ENCODE measurements around the gene PLIN5.

The PLIN5 gene

DNA sequence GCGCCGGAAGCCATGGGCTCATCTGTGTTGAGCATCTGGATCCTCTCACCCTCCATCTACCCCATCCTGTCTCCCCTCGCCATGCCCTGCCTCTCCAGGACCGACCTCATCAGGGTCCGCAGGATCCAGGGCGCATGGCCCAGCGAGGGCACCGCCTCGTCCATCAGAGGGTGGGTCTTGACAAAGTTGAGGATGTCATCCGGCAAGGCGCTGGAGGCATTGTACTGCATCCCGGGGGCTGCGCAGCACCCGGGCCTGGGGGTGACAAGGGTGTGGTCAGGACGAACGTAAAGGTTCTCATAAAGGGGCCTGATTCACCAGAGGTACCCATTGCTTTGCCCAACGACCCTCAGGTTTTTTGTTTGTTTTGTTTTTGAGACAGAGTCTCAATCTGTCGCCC, 15.0 kb upstream of the PLIN5 start:
- Histone ChIP-seq H3K4ac (ENCODE audit: low read depth, low read length) (no peak overlapping the region), H3K36me3 (ENCODE audit: control insufficient read depth in 1 of 2, insufficient read depth in 2 of 2, low read length in 2 of 2) (no peaks in the 10 kb centered on the region), H3K4me1 (ENCODE audit: control insufficient read depth in 1 of 2, insufficient read depth in 2 of 2, low read length in 2 of 2) (no peaks in the 10 kb centered on the region), H3K4me2 (ENCODE audit: low read length) (no peak overlapping the region), H2BK12ac (ENCODE audit: low read length) (no peak overlapping the region), H3K14ac (ENCODE audit: low read length) (no peak overlapping the region), H3K9ac (ENCODE audit: low read length) (peak overlapping the region; percentile 43), H3K27me3 (ENCODE audit: insufficient read depth, low read length) (no peaks in the 10 kb centered on the region), H2BK5ac (ENCODE audit: low read depth, low read length, poor library complexity) (no peak overlapping the region), H4K12ac (ENCODE audit: low read depth, low read length) (no peak overlapping the region), H4K8ac (ENCODE audit: low read depth, low read length) (no peak overlapping the region), H3K23ac (ENCODE audit: low read length) (no peak overlapping the region), H3K79me1 (ENCODE audit: low read length) (no peaks in the 10 kb centered on the region), H3K4me3 (ENCODE audit: low read depth, low read length) (no peak overlapping the region), H3K79me2 (ENCODE audit: control insufficient read depth, insufficient read depth, low read length, poor library complexity) (no peaks in the 10 kb centered on the region), H3K18ac (ENCODE audit: low read length) (no peak overlapping the region), H2AFZ (ENCODE audit: insufficient read depth, low read length, poor library complexity) (no peak overlapping the region), H2BK120ac (ENCODE audit: insufficient read depth, low read length, poor library complexity) (no peak overlapping the region), H2AK5ac (ENCODE audit: low read length) (no peak overlapping the region), H3K27ac (ENCODE audit: low read depth, low read length) (no peak overlapping the region), H3K9me3 (ENCODE audit: insufficient read depth, low read depth, low read length) (peaks cover 3% of the 10 kb centered on the region), H4K91ac (ENCODE audit: low read depth, low read length) (no peak overlapping the region)
- no peak for DNase-seq
- no CpG with 5 or more reads among the region's 18 CpGs for WGBS (ENCODE audit: extremely low coverage, insufficient coverage, insufficient read length)

DNA sequence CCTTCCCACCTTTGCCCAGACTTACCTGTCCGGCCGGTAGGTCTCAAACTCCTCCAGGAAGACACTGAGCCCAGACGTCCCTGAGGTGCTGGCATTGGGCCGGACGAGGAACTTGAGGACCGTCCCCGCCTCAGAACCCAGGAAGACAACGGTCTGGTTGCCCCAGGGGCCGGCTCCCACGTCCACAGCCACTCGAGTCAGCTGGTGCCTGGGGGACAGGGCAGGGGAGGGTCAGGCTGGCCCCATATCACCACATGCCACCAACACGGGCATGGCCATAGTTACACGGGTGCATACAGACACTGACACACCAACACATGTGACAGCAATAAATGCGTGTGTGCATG, 13.2 kb upstream of the PLIN5 start:
- Histone ChIP-seq H2BK12ac (ENCODE audit: low read length) (no peak overlapping the region), H3K27ac (ENCODE audit: low read depth, low read length) (no peak overlapping the region), H3K4me2 (ENCODE audit: low read length) (no peak overlapping the region), H3K36me3 (ENCODE audit: control insufficient read depth in 1 of 2, insufficient read depth in 2 of 2, low read length in 2 of 2) (no peaks in the 10 kb centered on the region), H3K4me3 (ENCODE audit: low read depth, low read length) (no peak overlapping the region), H3K79me1 (ENCODE audit: low read length) (no peaks in the 10 kb centered on the region), H3K27me3 (ENCODE audit: insufficient read depth, low read length) (no peaks in the 10 kb centered on the region), H2BK5ac (ENCODE audit: low read depth, low read length, poor library complexity) (no peak overlapping the region), H2AK5ac (ENCODE audit: low read length) (no peak overlapping the region), H3K4ac (ENCODE audit: low read depth, low read length) (no peak overlapping the region), H4K91ac (ENCODE audit: low read depth, low read length) (no peak overlapping the region), H3K9ac (ENCODE audit: low read length) (no peak overlapping the region), H2BK120ac (ENCODE audit: insufficient read depth, low read length, poor library complexity) (no peak overlapping the region), H3K23ac (ENCODE audit: low read length) (no peak overlapping the region), H3K14ac (ENCODE audit: low read length) (no peak overlapping the region), H4K8ac (ENCODE audit: low read depth, low read length) (no peak overlapping the region), H3K79me2 (ENCODE audit: control insufficient read depth, insufficient read depth, low read length, poor library complexity) (no peaks in the 10 kb centered on the region), H3K18ac (ENCODE audit: low read length) (no peak overlapping the region), H3K4me1 (ENCODE audit: control insufficient read depth in 1 of 2, insufficient read depth in 2 of 2, low read length in 2 of 2) (no peaks in the 10 kb centered on the region), H2AFZ (ENCODE audit: insufficient read depth, low read length, poor library complexity) (no peak overlapping the region), H3K9me3 (ENCODE audit: insufficient read depth, low read depth, low read length) (peaks cover 3% of the 10 kb centered on the region), H4K12ac (ENCODE audit: low read depth, low read length) (no peak overlapping the region)
- no CpG with 5 or more reads among the region's 14 CpGs for WGBS (ENCODE audit: extremely low coverage, insufficient coverage, insufficient read length)
- no peak for DNase-seq

DNA sequence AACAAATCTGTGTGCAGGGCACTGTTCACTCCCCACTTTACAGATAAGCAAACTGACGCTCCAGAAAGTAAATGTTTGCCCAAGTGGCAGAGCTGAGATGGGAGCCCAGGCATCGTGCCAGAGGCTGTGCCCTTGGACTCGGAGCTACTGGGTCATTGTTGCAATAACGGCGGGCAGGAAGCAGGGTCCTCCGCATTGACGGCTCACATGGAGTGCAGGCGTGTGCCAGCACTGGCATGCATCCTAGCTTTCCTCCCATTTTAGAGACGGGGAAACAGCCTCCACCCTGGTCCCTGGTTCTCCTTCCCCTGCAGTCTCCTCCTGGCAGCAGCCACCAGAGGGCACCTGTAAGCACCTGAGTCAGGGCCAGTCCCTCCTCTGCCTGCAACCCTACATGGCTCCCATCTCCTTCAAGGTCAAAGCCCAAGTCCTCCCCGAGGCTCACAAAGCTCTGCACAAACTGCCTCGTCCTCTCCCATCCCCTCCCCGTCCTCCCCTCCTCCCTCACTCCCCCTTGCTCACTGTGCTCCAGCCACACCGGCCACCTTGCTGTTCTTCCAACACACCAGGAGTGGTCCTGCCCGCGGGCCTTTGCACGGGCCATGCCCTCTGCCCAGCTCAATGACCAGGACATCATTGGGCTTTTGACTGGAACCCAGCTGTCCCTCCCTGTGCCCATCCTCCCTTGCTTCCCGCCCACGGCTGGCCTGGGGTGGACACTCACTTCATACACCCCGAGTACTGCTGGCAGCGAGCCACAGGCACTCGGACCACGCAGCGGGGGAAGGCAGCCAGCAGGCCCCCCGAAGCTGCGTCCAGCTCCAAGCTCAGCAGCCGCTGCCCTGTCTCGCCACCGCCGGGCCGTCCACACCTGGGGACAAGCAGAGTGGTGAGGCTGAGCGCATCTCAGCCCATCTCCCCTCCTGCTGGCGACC, 12.5 kb upstream of the PLIN5 start:
- Histone ChIP-seq H3K27me3 (ENCODE audit: insufficient read depth, low read length) (no peaks in the 10 kb centered on the region), H3K23ac (ENCODE audit: low read length) (no peak overlapping the region), H2BK120ac (ENCODE audit: insufficient read depth, low read length, poor library complexity) (no peak overlapping the region), H3K4me1 (ENCODE audit: control insufficient read depth in 1 of 2, insufficient read depth in 2 of 2, low read length in 2 of 2) (no peaks in the 10 kb centered on the region), H2AK5ac (ENCODE audit: low read length) (no peak overlapping the region), H2BK5ac (ENCODE audit: low read depth, low read length, poor library complexity) (no peak overlapping the region), H3K18ac (ENCODE audit: low read length) (no peak overlapping the region), H3K36me3 (ENCODE audit: control insufficient read depth in 1 of 2, insufficient read depth in 2 of 2, low read length in 2 of 2) (no peaks in the 10 kb centered on the region), H3K79me2 (ENCODE audit: control insufficient read depth, insufficient read depth, low read length, poor library complexity) (no peaks in the 10 kb centered on the region), H3K9me3 (ENCODE audit: insufficient read depth, low read depth, low read length) (peaks cover 3% of the 10 kb centered on the region), H3K4me2 (ENCODE audit: low read length) (no peak overlapping the region), H3K27ac (ENCODE audit: low read depth, low read length) (no peak overlapping the region), H3K4me3 (ENCODE audit: low read depth, low read length) (no peak overlapping the region), H3K14ac (ENCODE audit: low read length) (no peak overlapping the region), H4K12ac (ENCODE audit: low read depth, low read length) (no peak overlapping the region), H3K4ac (ENCODE audit: low read depth, low read length) (no peak overlapping the region), H2AFZ (ENCODE audit: insufficient read depth, low read length, poor library complexity) (no peak overlapping the region), H4K8ac (ENCODE audit: low read depth, low read length) (no peak overlapping the region), H2BK12ac (ENCODE audit: low read length) (no peak overlapping the region), H4K91ac (ENCODE audit: low read depth, low read length) (no peak overlapping the region), H3K9ac (ENCODE audit: low read length) (no peak overlapping the region), H3K79me1 (ENCODE audit: low read length) (no peaks in the 10 kb centered on the region)
- DNase-seq: peak in 1 of 2 donors; percentile 60
- WGBS (ENCODE audit: extremely low coverage, insufficient coverage, insufficient read length): no CpG with 5 or more reads among the region's 32 CpGs

DNA sequence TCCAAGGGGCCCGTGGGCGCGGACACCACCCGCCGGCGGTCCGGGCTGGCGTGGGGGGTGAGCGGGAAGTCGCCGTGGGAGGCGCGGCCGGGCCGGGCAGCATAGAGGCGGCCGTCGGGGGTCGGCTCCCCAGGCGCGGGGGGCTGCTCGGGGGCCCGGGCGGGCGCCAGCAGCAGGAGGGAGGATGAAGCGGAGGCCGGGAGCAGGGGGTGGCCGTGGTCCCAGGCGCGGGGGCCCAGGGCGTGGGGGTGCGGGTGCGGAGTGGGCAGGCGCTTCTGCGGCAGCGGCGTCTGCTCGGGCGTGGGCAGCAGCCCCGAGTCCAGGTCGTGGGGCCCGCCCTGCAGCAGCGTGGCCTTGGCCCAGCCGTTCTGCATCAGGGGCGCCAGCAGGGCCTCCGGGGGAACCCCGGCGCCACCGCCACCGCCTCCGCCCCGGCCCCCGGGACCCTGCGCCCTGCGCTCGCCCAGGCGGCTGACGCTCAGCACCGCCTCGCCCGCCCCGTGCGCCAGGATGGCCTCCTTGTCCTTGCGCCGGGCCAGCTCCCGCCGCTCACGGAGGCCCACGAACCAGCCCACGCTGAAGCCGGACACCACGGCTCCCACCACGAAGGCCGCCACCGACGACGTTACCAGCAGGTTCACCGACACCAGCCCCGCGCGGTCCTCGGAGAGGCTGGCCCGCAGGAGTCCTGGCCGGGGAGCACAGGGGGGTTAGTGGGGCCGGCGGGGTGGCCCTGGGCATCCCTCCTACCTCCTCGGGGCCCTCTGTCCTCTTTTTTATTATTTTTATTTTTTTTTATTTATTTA, 9.0 kb upstream of the PLIN5 start:
- H3K4me3 ChIP-seq (ENCODE audit: low read depth, low read length): no peak overlapping the region
- H2AFZ ChIP-seq (ENCODE audit: insufficient read depth, low read length, poor library complexity): no peak overlapping the region

More for the DNA sequence above, 9.0 kb upstream of the PLIN5 start:
- Histone ChIP-seq H3K27me3 (ENCODE audit: insufficient read depth, low read length) (no peaks in the 10 kb centered on the region), H4K91ac (ENCODE audit: low read depth, low read length) (no peak overlapping the region), H3K9me3 (ENCODE audit: insufficient read depth, low read depth, low read length) (no peaks in the 10 kb centered on the region), H3K36me3 (ENCODE audit: control insufficient read depth in 1 of 2, insufficient read depth in 2 of 2, low read length in 2 of 2) (no peaks in the 10 kb centered on the region), H4K12ac (ENCODE audit: low read depth, low read length) (no peak overlapping the region), H2AK5ac (ENCODE audit: low read length) (no peak overlapping the region), H3K18ac (ENCODE audit: low read length) (no peak overlapping the region), H3K23ac (ENCODE audit: low read length) (no peak overlapping the region), H3K4ac (ENCODE audit: low read depth, low read length) (no peak overlapping the region), H3K14ac (ENCODE audit: low read length) (no peak overlapping the region), H2BK12ac (ENCODE audit: low read length) (no peak overlapping the region), H4K8ac (ENCODE audit: low read depth, low read length) (no peak overlapping the region), H2BK120ac (ENCODE audit: insufficient read depth, low read length, poor library complexity) (no peak overlapping the region), H3K4me2 (ENCODE audit: low read length) (no peak overlapping the region), H3K79me1 (ENCODE audit: low read length) (peaks cover 2% of the 10 kb centered on the region), H3K4me1 (ENCODE audit: control insufficient read depth in 1 of 2, insufficient read depth in 2 of 2, low read length in 2 of 2) (no peaks in the 10 kb centered on the region), H2BK5ac (ENCODE audit: low read depth, low read length, poor library complexity) (no peak overlapping the region), H3K79me2 (ENCODE audit: control insufficient read depth, insufficient read depth, low read length, poor library complexity) (no peaks in the 10 kb centered on the region), H3K27ac (ENCODE audit: low read depth, low read length) (no peak overlapping the region), H3K9ac (ENCODE audit: low read length) (no peak overlapping the region)
- DNase-seq: no peak
- no CpG with 5 or more reads among the region's 87 CpGs for WGBS (ENCODE audit: extremely low coverage, insufficient coverage, insufficient read length)
